ENCODE results near the gene IFNLR1. TPM values are rescaled to one million over a fixed set of nuclear protein-coding genes. Genes with fewer than 3 reads are reported as not detected.

IFNLR1 gene
- polyA plus RNA-seq, 3 donors, result not detected

GRCh38 chr1:24185076-24185475 is 2.0 kb downstream of the IFNLR1 start:
- Histone ChIP-seq H3K4me3 (replicated peaks in 1 of 3; ENCODE audit: low read depth in 2 of 3, low read length in 3 of 3) (no peak overlapping the region), H3K27ac (ENCODE audit: low read depth in 1 of 2, low read length in 2 of 2) (no peak overlapping the region), H3K9me3 (replicated peaks in 1 of 2; ENCODE audit: control insufficient read depth in 1 of 2, insufficient read depth in 1 of 2, low read length in 2 of 2) (no peaks in the 10 kb centered on the region), H3K27me3 (ENCODE audit: control insufficient read depth in 2 of 2, insufficient read depth in 2 of 2, low read length in 2 of 2) (peaks cover 17 to 36% of the 10 kb centered on the region in 2 donors), H3K4me1 (ENCODE audit: control insufficient read depth in 1 of 2, insufficient read depth in 2 of 2, low read length in 2 of 2) (peaks cover 22 to 32% of the 10 kb centered on the region in 2 donors), H3K79me2 (ENCODE audit: insufficient read depth, low read length) (no peaks in the 10 kb centered on the region), H3K36me3 (replicated peaks in 1 of 2; ENCODE audit: control insufficient read depth in 1 of 2, insufficient read depth in 2 of 2, low read length in 2 of 2) (no peaks in the 10 kb centered on the region), H3K9ac (ENCODE audit: insufficient read depth, low read length, poor library complexity, severe bottlenecking) (no peak overlapping the region), H4K20me1 (ENCODE audit: insufficient read depth, low read length) (no peaks in the 10 kb centered on the region), H2AFZ (ENCODE audit: insufficient read depth, low read depth, low read length, poor library complexity, severe bottlenecking) (no peak overlapping the region), H3K4me2 (replicated peaks; ENCODE audit: extremely low read depth, low read length, poor library complexity, severe bottlenecking) (no peak overlapping the region)
- no peak for DNase-seq
- H3K36me3 Mint-ChIP-seq, result peaks cover 3 to 7% of the 10 kb centered on the region in 2 donors
- WGBS (ENCODE audit: insufficient coverage), result 100% methylated on average over 2 of the region's 4 CpGs
- H3K4me1 Mint-ChIP-seq, result peaks cover 31% of the 10 kb centered on the region
- H3K9me3 Mint-ChIP-seq, result peaks cover 0 to 10% (median 4%) of the 10 kb centered on the region in 7 donors
- H3K27ac Mint-ChIP-seq, result peak overlapping the region in 1 of 7 donors; percentile 31
- no peak for TF ChIP-seq CTCF (IDR thresholded peaks at IDR 0.05)
- H3K27me3 Mint-ChIP-seq (ENCODE audit: low read depth in 3 of 3), result peaks cover 32 to 52% (median 45%) of the 10 kb centered on the region in 3 donors
- intact Hi-C loops (cut with micrococcal nuclease), result loop anchor here in 1 of 2 donors (5.0 kb wide), 1 partner anchor 33 kb away; no protein-coding TSS in a partner anchor
- H3K4me3 Mint-ChIP-seq, result no peak overlapping the region

- no peak overlapping the region for H3K4me3 Mint-ChIP-seq
- intact Hi-C loops (cut with micrococcal nuclease), result no loop called here
- H3K9me3 Mint-ChIP-seq, result peaks cover 0 to 8% (median 0%) of the 10 kb centered on the region in 7 donors
- no peak for DNase-seq
- H3K36me3 Mint-ChIP-seq, result peaks cover 3 to 5% of the 10 kb centered on the region in 2 donors
- Histone ChIP-seq H3K4me2 (replicated peaks; ENCODE audit: extremely low read depth, low read length, poor library complexity, severe bottlenecking) (no peak overlapping the region), H3K9me3 (replicated peaks in 1 of 2; ENCODE audit: control insufficient read depth in 1 of 2, insufficient read depth in 1 of 2, low read length in 2 of 2) (no peaks in the 10 kb centered on the region), H3K9ac (ENCODE audit: insufficient read depth, low read length, poor library complexity, severe bottlenecking) (no peak overlapping the region), H2AFZ (ENCODE audit: insufficient read depth, low read depth, low read length, poor library complexity, severe bottlenecking) (no peak overlapping the region), H3K4me3 (replicated peaks in 1 of 3; ENCODE audit: low read depth in 2 of 3, low read length in 3 of 3) (no peak overlapping the region), H3K79me2 (ENCODE audit: insufficient read depth, low read length) (no peaks in the 10 kb centered on the region), H3K27ac (ENCODE audit: low read depth in 1 of 2, low read length in 2 of 2) (no peak overlapping the region), H3K4me1 (ENCODE audit: control insufficient read depth in 1 of 2, insufficient read depth in 2 of 2, low read length in 2 of 2) (peaks cover 3 to 6% of the 10 kb centered on the region in 2 donors), H3K36me3 (replicated peaks in 1 of 2; ENCODE audit: control insufficient read depth in 1 of 2, insufficient read depth in 2 of 2, low read length in 2 of 2) (no peaks in the 10 kb centered on the region), H3K27me3 (ENCODE audit: control insufficient read depth in 2 of 2, insufficient read depth in 2 of 2, low read length in 2 of 2) (peaks cover 16 to 20% of the 10 kb centered on the region in 2 donors), H4K20me1 (ENCODE audit: insufficient read depth, low read length) (no peaks in the 10 kb centered on the region)
- H3K27me3 Mint-ChIP-seq (ENCODE audit: low read depth in 3 of 3), result peaks cover 24 to 36% (median 34%) of the 10 kb centered on the region in 3 donors
- whole genome bisulfite sequencing (ENCODE audit: insufficient coverage), result 98% methylated on average over 4 of the region's 6 CpGs
- TF ChIP-seq CTCF (IDR thresholded peaks at IDR 0.05), result no peak
- H3K27ac Mint-ChIP-seq, result no peak overlapping the region
- H3K4me1 Mint-ChIP-seq, result peaks cover 16% of the 10 kb centered on the region
Observed at GRCh38 chr1:24182061-24182460, 5.0 kb downstream of the IFNLR1 start.

All from CD14-positive monocyte (primary cell).